ENCODE results near the gene FOLR1. TPM values are rescaled to one million over a fixed set of nuclear protein-coding genes. Genes with fewer than 3 reads are reported as not detected.
A peak's percentile ranks its signal among the peaks of the same experiment; 100 is the strongest.
"Not testable (repeated sequence)": the region's sequence is repeated elsewhere in the genome, so short reads cannot be mapped to it uniquely, and the experiment has no call there.

The FOLR1 gene
- 0.50 TPM in 1 of 2 replicates, not detected in the other for total RNA-seq (2014; rRNA removed; shearing (Covaris generic))

DNA sequence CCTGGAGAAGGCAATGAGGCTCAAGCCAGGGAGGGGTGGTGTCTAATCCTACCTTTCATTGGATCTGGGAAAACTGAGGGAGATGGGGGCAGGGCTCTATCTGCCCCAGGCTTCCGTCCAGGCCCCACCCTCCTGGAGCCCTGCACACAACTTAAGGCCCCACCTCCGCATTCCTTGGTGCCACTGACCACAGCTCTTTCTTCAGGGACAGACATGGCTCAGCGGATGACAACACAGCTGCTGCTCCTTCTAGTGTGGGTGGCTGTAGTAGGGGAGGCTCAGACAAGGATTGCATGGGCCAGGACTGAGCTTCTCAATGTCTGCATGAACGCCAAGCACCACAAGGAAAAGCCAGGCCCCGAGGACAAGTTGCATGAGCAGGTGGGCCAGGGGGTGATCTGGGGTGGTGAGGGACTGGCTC is at the start of gene FOLR1:
FOLR1 (plus strand) TSS at position 180 of the 421 bp plus-strand sequence; CDS start at position 214, 34 bp downstream.
- DNase-seq (ENCODE audit: low spot score): peak; percentile 25

DNA sequence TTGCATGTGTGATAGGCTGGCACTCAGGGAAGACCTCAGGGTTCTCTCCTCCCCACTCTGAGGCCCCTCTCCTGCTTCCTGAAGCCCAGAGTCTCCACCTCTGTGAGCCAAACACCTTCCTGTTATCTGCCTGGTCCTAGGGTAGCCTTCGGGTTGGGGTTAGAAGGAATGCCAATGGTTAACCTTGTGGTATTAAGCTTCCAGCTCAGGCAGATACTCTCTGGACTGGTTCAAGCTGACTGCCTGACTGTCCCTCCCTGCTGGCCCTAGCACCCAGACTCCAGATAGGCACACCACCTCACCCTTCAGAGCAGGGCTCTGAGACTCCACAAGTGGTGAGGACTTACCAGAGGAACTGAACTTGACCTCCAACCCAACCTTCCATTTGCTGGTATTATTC is 49.4 kb upstream of the FOLR1 start:
- DNase-seq (ENCODE audit: low spot score): not testable (repeated sequence)

DNA sequence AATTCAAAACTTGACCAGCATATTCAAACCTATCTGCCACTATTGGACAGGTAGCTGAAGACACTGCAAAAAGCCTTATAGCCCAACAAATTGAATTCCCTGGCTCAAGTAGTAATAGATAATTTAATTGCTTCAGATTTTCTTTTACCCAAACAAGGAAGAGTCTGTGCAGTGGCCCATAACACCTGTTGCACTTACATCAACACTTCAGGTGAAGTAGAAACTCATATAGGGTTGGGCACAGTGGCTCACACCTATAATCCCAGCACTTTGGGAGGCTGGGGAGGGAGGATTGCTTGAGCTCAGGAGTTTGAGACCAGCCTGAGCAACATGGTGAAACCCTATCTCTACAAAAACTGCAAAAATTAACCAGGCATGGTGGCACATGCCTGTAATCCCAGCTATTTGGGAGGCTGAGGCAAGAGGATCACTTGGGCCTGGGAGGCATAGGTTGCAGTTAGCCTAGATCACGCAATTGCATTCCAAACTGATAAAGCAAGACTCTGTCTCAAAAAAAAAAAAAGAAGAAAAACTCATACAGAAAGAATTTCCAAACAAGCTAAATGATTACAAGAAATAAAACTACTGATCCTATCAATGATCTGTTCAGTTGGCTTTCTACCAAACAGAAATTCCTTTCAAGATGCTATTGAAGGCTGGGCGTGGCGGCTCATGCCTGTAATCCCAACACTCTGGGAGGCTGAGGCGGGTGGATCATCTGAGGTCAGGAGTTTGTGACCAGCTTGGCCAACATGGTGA is 47.0 kb upstream of the FOLR1 start:
- DNase-seq (ENCODE audit: low spot score): no peak

DNA sequence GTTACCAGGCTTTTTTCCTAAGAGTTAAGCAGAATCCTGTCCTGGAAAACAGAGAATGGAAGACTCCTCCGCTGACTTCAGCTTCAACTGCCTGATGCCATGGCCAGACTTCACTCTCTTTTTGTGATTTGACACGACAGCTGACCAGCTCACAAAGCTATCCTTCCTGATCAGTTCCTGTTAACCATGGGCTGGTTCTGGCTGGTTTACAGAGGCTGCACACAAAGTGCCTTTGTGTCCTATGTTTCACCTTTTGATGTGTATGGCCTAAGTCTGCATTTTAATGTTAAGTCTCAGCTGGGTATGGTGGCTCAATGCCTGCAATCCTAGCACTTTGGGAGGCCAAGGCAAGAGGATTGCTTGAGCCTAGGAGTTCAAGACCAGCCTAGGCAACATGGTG is 45.3 kb upstream of the FOLR1 start:
- DNase-seq (ENCODE audit: low spot score): no peak

DNA sequence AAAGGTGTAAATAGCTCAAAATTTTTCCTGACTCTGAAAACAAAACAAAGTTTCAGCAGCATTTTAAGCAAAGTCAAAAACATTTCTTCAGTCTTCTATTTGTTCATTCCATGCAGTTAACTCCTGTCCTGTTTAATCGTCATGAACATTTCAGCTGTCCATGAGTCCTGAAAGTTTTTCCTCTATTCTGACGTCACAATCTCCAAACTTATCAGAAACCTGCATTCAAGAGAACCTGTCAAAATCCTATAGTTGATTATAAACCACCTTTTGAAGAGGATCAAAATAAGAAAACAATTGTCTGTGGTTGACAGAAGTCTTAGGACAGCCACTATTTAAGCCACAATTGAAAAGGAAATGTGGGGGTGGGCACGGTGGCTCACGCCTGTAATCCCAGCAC is 41.1 kb upstream of the FOLR1 start:
- DNase-seq (ENCODE audit: low spot score): no peak

DNA sequence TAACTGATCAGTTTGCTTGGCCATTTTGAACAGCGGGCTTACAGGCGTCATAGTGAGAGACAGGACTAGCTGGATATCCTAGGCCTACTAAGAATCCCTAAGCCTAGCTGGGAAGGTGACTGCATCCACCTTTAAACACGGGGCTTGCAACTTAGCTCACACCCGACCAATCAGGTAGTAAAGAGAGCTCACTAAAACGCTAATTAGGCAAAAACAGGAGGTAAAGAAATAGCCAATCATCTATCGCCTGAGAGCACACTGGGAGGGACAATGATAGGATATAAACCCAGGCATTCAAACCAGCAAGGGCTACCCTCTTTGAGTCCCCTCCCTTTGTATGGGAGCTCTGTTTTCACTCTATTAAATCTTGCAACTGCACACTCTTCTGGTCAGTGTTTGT is 38.1 kb upstream of the FOLR1 start:
- not testable (repeated sequence) for DNase-seq (ENCODE audit: low spot score)

DNA sequence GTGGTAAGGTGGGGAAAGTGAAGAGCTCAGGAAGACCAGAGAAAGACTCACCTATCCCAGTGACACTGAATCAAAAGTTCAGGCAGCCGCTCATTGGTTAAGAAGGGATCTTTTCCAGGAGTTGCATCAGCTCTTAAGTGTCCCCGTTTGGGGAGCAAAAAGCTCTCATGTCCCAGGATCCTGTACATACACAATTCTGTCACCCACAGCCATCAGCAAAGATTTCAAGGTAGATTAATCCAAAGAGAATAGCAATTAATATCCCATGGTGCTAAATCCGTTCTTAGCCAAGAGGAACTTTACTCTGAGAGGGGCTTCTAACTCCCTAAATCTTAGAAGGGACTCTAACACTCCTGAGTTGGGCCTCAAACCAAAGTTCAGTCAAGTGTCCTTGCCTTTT is 37.1 kb upstream of the FOLR1 start:
- no peak for DNase-seq (ENCODE audit: low spot score)

DNA sequence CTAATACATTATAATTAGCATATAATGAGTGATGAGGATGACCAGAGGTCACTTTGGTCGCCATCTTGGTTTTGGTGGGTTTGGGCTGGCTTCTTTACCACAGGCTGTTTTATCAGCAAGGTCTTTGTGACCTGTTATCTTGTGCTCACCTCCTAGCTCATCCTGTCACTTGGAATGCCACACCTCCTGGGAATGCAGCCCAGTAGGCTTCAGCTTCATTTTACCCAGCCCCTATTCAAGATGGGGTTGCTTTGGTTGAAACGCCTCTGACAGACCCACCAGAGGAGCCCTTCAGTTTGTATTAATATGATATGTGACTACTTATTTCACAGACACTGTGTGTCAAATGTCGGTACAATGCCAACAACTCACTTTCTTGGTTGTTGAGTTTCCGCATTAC is 36.2 kb upstream of the FOLR1 start:
- DNase-seq (ENCODE audit: low spot score): no peak

DNA sequence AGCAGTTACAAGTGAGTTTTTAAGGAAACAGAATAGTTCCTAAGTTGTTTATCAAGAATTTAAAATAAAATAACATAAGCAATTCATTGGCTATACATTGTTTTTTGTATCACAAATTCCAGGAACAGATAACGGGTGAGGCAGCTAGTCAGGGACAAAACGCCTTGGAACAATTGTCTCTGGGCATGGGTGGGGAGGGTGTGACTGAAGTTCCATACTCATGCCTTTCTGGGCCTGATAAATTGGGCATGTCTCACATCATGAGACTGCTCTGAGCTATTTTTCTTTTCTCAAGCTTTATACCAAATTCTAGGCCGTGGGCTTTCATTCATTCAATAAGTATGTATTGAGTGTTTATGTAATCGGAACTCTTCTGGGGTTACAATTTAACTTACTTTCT is 34.8 kb upstream of the FOLR1 start:
- no peak for DNase-seq (ENCODE audit: low spot score)

DNA sequence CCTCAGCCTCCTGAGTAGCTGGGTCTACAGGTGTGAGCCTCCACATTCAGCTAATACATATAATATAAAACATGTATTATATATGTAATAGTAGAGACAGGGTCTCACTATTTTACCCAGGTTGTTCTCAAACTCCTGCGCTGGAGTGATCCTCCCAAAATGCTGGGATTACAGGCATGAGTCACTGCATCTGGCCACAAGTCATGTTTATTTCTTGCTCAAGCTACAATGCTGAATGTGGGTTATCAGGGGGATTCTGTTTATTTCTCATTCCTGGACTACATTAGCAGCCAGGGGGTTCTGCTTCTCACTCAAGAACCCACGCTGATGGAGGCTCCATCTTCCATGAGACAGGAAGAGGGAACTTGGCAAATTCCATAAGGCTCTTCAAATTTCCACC is 31.6 kb upstream of the FOLR1 start:
- no peak for DNase-seq (ENCODE audit: low spot score)

DNA sequence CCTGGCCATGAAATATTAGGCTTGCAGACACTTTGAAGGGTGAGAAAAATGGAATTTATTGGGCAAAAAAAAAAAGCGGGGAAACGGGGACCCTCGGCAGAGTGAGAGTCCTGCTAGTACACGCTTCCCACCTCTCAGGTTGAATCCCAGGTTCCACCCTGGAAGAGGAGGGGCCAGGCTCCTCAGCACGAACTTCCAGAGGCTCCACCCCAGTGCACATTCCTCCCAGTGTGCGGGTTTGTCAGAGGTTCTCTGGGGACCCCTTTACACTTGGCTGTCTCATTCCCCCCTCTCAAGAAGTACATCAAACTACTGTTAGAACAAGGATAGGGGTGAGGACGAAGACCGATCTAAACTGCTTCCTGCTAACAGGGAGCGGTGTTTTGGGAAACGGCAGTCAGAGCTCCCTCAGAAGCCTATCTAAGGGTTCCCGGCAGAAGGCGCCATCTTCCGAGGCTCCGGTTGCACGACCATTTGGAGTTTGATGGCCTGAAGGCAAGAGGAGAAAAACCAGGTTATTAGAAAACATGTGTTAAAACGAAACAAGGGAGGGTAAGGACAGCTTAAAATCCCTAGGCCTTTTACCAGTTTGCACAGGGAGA is 28.9 kb upstream of the FOLR1 start:
- DNase-seq (ENCODE audit: low spot score): no peak

DNA sequence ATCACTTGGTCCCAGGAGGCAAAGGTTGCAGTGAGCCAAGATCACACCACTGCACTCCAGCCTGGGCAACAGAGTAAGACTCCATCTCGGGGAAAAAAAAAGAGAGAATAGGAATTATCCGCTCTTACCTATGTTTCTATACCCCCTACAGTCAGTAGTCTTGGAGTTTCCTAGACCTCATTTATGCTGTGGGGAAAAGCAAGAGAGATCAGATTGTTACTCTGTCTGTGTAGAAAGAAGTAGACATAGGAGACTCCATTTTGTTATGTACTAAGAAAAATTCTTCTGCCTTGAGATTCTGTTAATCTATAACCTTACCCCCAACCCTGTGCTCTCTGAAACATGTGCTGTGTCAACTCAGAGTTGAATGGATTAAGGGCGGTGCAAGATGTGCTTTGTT is 27.8 kb upstream of the FOLR1 start:
- DNase-seq (ENCODE audit: low spot score): not testable (repeated sequence)

DNA sequence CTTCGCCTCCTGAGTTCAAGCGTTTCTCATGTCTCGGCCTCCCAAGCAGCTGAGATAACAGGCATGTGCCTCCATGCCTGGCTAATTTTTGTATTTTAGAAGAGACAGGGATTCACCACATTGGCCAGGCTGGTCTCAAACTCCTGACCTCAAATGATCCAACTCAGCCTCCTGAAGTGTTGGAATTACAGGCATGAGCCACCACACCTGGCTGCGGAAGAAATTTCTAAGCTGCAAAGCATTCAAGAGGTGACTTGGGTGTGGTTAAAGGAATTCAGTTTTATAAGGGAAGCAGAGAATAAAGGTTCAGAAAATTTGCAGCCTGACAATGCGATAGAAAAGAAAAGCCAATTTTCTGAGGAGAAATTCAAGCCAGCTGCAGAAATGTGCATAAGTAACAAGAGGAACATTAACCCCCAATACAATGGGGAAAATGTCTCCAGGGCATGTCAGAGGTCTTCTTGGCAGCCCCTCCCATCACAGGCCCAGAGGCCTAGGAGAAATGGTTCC is 22.8 kb upstream of the FOLR1 start:
- not testable (repeated sequence) for DNase-seq (ENCODE audit: low spot score)

DNA sequence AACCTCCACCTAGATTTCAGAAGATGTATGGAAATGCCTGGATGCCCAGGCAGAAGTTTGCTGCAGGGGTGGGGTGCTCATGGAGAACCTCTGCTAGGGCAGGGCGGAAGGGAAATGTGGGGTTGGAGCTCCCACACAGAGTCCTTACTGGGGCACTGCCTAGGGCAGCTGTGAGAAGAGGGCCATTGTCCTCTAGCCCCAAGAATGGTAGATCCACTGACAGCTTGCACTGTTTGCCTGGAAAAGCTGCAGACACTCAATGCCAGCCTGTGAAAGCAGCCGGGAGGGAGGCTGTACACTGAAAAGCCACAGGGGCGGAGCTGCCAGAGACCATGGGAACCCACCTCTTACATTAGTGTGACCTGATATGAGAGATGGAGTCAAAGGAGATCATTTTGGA is 22.2 kb upstream of the FOLR1 start:
- not testable (repeated sequence) for DNase-seq (ENCODE audit: low spot score)

DNA sequence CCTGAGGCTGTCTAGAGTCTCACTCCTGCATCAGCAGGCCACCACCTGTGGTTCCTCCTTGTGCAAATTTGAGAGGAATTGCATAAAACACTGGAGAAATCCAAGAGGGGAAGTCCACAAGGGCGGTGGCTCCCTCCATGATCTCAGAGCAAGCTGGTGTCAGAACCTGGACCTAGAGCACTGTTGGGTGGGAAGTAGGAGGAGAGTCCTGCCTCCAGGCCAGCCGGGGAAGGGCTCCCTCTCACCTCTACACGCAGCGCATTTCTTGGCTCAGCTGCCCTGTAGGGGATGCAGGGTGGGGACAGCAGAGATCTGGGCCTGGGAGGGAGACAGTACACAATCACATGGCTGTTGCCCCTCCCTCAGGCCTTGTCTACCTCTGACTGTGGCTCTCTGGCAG is 19.9 kb upstream of the FOLR1 start:
- not testable (repeated sequence) for DNase-seq (ENCODE audit: low spot score)

DNA sequence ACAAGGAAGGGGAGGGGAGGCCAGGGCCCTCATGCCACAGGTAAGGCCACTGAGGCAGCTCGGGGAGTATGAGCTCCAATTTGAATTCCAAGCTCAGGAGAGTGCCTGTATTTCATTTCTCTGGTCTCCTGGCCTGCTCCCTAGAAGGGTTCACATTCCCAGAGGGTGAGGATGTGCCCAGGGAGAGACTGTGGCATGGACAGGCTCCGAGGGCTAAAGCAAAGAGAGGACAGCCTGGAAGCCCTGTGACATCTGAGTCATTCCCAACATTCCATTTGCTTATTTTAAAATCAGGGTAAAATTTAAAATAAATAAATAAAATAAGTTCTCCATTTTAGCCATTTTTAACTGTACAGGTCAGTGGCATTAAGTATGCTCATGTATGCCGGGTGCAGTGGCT is 18.6 kb upstream of the FOLR1 start:
- DNase-seq (ENCODE audit: low spot score): no peak

DNA sequence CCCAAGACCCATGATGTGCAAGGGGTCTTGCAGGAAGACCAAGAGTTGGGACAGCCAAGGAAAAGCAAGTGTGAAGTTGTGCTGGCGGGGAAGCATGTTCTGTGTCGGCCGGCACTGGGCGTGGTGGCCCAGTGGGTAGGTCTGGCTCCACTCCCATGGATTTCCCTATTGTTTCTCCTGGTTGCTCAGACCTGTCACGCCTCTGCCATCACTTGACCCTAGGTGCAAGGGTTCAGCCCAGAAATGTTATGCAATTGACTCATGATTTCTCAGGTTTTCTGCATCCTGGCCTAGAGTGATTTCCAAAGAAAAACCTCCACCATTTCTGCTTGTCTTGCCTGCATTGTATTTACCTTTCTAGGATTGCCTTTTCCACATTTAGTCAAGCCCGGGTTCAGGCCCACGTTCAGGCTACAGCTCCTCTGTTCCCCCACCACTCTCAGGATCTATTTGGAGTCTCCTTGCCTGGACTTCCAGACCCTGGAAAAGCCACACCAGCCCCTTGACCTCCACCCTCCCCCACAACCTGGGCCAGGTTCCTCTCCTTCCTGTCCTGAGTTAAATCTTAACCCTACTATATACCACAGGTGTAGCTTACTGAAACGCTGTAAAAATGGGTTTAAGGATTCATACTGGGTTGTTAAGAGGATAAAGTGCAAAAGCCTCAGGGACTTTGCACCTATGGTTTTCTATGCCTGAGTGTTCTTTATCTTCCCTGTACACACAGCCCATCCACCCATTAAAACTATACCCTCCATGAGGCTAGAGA is 17.5 kb upstream of the FOLR1 start:
- DNase-seq (ENCODE audit: low spot score): no peak

DNA sequence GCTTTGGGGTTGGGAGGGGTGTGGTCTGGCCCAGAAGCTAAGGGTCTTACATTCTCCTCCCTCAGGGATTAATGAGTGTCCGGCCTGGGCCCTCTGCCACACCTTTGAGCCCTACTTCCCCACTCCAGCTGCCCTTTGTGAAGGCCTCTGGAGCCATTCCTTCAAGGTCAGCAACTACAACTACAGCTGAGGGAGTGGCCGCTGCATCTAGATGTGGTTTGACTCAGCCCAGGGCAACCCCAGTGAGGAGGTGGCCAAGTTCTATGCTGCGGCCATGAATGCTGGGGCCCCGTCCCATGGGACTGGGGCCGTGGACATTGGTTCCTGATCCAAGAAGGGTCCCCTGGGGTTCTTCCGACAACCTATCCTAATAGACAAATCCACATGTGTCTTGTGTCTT is 14.3 kb upstream of the FOLR1 start:
- DNase-seq (ENCODE audit: low spot score): no peak

DNA sequence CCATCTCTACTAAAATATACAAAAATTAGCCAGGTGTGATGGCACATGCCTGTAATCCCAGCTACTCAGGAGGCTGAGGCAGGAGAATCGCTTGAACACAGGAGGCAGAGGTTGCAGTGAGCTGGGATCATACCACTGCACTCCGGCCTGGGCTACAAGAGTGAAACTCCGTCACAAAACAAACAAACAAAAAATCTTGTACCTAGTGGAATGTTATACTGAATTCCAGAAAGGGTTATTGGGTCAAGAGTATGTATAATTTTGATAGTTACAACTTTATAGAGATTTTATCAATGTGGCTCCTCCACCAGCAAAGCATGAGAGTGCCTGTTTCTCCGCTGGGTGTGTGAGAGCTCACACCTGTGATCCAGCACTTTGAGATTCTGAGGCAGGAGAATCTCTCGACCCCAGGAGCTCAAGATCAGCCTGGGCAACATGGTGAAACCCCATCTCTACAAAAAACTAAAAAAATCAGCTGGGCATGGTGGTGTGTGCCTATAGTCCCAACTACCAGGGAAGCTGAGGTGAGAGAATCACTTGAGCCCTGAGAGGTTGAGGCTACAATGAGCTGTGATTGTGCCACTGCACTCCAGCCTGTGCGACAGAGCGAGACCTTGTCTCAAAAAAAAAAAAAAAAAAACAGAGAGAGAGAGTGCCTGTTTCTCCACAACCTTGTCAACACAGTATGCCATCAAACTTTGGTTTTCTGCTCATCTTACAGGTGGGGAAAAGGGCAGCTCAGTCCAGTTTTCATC is 12.7 kb upstream of the FOLR1 start:
- DNase-seq (ENCODE audit: low spot score): no peak

DNA sequence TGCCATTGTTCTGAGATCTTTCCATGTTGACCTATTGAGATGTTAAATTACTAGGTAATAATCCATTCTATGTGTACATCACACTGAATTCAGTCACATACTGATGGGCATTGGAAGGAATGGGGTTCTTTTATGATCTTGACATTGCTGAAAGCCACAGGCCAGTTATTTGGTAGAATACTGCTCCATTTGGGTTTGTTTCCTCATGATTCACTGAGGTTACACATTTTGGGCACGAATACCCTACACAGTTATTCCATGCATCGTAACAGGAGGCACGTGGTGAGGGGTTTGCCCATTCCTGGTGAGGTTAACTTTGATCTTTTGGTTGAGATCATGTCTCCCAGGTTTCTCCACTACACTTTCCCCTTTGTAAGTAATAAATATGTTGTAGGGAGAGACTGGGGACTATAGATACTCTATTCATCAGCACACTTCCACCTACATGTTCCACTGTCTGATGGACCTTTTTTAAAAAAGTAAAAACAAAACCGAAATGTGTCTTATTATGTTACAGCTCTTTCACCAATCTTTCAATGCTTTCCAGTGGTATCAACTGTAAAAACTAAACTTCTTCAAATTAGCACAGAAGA is 12.0 kb upstream of the FOLR1 start:
- no peak for DNase-seq (ENCODE audit: low spot score)

DNA sequence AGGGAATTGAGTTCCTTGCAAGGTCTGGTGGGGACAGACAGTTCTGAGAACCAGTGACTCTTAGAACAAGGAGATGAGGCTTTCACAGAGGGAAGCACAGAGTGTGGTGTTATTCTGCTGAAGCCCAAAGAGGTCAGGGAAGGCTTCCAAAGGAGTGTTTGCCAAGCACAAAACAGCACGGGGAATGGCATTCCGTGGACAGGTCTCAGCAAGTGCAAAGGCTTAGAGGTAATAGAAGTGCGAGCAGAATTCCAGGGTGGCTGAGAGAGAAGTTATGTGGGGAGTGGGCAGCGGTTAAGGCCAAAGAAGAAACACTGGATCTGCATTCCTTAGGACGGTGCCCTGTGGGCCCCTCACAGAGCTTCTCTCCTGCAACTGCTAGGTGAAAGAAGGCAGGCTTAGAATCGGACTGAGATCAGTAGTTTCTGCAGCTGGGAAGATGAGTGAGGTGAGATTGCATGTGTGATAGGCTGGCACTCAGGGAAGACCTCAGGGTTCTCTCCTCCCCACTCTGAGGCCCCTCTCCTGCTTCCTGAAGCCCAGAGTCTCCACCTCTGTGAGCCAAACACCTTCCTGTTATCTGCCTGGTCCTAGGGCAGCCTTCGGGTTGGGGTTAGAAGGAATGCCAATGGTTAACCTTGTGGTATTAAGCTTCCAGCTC is 10.9 kb upstream of the FOLR1 start:
- not testable (repeated sequence) for DNase-seq (ENCODE audit: low spot score)

All from A172 (cell line).